ENCODE results near the gene FAM9A.

FAM9A gene

DNA sequence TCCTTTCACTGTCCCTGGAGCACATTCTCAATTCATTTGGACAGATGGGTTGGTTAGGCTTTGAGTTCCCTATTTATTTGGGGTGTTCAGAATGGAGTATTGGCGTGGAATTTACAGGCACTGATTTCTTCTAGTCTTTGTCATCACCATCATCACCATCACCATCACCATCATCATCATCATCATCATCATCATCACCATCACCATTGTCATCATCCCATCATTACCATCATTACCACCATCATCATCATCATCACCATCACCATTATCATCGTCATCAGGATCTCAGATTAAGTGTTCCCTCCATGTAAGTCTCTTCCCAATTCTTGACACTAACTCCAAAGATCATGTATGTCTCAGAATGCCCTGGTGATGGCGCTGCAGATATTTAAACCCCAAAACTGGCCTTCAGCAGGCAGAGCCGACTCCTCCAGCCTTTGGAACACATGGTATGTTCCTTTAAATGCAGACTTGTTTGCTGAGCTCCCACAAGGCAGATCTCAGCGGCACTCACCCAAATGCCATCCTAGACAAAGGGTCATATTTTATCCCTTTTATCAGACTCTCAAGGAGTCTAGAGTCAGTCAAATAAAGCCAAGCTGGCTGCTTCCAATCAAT lies 19.8 kb upstream of the FAM9A start:
- H3K4me2 ChIP-seq (ENCODE audit: low read length), result no peak overlapping the region
- no peak overlapping the region for H2AFZ ChIP-seq (ENCODE audit: low read length)
- TF ChIP-seq, protein P1, sequence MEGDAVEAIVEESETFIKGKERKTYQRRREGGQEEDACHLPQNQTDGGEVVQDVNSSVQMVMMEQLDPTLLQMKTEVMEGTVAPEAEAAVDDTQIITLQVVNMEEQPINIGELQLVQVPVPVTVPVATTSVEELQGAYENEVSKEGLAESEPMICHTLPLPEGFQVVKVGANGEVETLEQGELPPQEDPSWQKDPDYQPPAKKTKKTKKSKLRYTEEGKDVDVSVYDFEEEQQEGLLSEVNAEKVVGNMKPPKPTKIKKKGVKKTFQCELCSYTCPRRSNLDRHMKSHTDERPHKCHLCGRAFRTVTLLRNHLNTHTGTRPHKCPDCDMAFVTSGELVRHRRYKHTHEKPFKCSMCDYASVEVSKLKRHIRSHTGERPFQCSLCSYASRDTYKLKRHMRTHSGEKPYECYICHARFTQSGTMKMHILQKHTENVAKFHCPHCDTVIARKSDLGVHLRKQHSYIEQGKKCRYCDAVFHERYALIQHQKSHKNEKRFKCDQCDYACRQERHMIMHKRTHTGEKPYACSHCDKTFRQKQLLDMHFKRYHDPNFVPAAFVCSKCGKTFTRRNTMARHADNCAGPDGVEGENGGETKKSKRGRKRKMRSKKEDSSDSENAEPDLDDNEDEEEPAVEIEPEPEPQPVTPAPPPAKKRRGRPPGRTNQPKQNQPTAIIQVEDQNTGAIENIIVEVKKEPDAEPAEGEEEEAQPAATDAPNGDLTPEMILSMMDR (IDR thresholded peaks at IDR 0.05; ENCODE audit: low read length), result peak; percentile 21; the same call in 1 of the 2 replicates
- TF ChIP-seq EZH2 (IDR thresholded peaks at IDR 0.05; ENCODE audit: borderline replicate concordance, low read length), result no peak
- H3K36me3 ChIP-seq (ENCODE audit: insufficient read depth, low read length), result no peaks in the 10 kb centered on the region
- H3K9ac ChIP-seq (ENCODE audit: low read length), result no peak overlapping the region
- no peaks in the 10 kb centered on the region for H3K79me2 ChIP-seq (ENCODE audit: insufficient read depth, low read length)
- H3K9me3 ChIP-seq (ENCODE audit: low read length), result no peaks in the 10 kb centered on the region
- H3F3A ChIP-seq (ENCODE audit: insufficient read depth, low read length), result no peaks in the 10 kb centered on the region
- no peaks in the 10 kb centered on the region for H4K20me1 ChIP-seq (ENCODE audit: insufficient read depth, low read length)
- H3K4me1 ChIP-seq (ENCODE audit: insufficient read depth, low read length, severe bottlenecking), result no peaks in the 10 kb centered on the region
- no peak overlapping the region for H3K4me3 ChIP-seq (ENCODE audit: low read depth, low read length, poor library complexity, severe bottlenecking)
- H3K27me3 ChIP-seq (ENCODE audit: insufficient read depth, low read length), result no peaks in the 10 kb centered on the region
- no peaks in the 10 kb centered on the region for H3K9me2 ChIP-seq (ENCODE audit: low read depth, low read length)
- H3K27ac ChIP-seq (ENCODE audit: low read depth, low read length, poor library complexity, severe bottlenecking), result no peak overlapping the region

DNA sequence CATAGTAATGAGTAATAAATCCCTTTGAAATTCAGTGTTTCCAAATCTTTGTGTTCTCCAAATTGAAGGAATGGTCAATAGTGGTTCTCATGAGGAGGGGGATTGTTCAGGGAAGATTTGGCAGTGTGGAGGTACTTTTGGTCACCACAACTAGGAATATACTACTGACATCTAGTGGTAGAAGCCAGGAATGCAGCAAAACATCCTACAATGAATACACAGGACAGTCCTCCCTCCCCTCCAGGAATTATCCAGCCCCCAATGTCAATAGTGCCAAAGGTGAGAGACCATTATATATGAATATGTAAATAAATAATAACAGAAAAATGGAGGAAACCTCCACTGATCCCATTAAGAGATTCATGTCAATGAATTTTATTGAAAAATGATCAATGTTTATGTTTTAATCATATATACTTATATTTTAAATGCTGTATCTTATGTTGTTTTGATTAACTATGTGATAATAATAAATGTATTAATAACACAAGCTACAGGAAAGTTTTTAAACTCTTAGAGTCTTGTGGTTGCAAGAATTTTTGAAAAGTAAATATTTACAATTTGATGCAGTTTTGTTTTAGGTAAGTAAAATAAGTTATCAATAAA lies 14.4 kb upstream of the FAM9A start:
- Histone ChIP-seq H3F3A (ENCODE audit: insufficient read depth, low read length) (no peaks in the 10 kb centered on the region), H3K27ac (ENCODE audit: low read depth, low read length, poor library complexity, severe bottlenecking) (no peak overlapping the region), H3K9me2 (ENCODE audit: low read depth, low read length) (no peaks in the 10 kb centered on the region), H3K79me2 (ENCODE audit: insufficient read depth, low read length) (no peaks in the 10 kb centered on the region), H3K4me3 (ENCODE audit: low read depth, low read length, poor library complexity, severe bottlenecking) (no peak overlapping the region), H3K9ac (ENCODE audit: low read length) (no peak overlapping the region), H3K4me2 (ENCODE audit: low read length) (no peak overlapping the region), H4K20me1 (ENCODE audit: insufficient read depth, low read length) (no peaks in the 10 kb centered on the region), H2AFZ (ENCODE audit: low read length) (no peak overlapping the region), H3K36me3 (ENCODE audit: insufficient read depth, low read length) (no peaks in the 10 kb centered on the region), H3K9me3 (ENCODE audit: low read length) (no peaks in the 10 kb centered on the region), H3K27me3 (ENCODE audit: insufficient read depth, low read length) (no peaks in the 10 kb centered on the region), H3K4me1 (ENCODE audit: insufficient read depth, low read length, severe bottlenecking) (no peaks in the 10 kb centered on the region)
- no peak for TF ChIP-seq EZH2 (IDR thresholded peaks at IDR 0.05; ENCODE audit: borderline replicate concordance, low read length)
- TF ChIP-seq, protein P1 (IDR thresholded peaks at IDR 0.05; ENCODE audit: low read length), result peak; percentile 58

DNA sequence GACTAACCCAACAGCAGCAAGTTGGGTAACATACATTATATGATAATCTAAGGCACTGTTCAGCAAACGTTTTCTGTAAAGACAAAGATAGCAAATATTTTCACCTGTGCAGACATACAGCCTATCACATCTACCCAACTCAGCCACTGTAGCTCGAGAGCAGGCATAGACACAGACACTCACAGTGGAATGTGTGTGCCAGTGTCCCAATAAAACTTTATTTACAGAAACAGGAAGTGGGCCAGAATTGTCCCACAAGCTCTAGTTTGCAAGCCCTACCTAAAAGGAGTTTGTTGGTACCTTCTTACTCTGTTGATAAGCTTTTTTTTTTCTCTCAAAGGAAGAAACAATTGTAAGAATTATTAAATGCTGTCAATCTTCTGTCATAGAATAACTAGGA lies 11.9 kb upstream of the FAM9A start:
- Histone ChIP-seq H3K36me3 (ENCODE audit: insufficient read depth, low read length) (no peaks in the 10 kb centered on the region), H3K27me3 (ENCODE audit: insufficient read depth, low read length) (no peaks in the 10 kb centered on the region), H3K9me2 (ENCODE audit: low read depth, low read length) (no peaks in the 10 kb centered on the region), H3K4me2 (ENCODE audit: low read length) (no peak overlapping the region), H3K79me2 (ENCODE audit: insufficient read depth, low read length) (no peaks in the 10 kb centered on the region), H2AFZ (ENCODE audit: low read length) (no peak overlapping the region), H3K9me3 (ENCODE audit: low read length) (no peaks in the 10 kb centered on the region), H3K4me1 (ENCODE audit: insufficient read depth, low read length, severe bottlenecking) (no peaks in the 10 kb centered on the region), H3K27ac (ENCODE audit: low read depth, low read length, poor library complexity, severe bottlenecking) (no peak overlapping the region), H4K20me1 (ENCODE audit: insufficient read depth, low read length) (no peaks in the 10 kb centered on the region), H3K9ac (ENCODE audit: low read length) (no peak overlapping the region), H3F3A (ENCODE audit: insufficient read depth, low read length) (no peaks in the 10 kb centered on the region), H3K4me3 (ENCODE audit: low read depth, low read length, poor library complexity, severe bottlenecking) (no peak overlapping the region)
- TF ChIP-seq, protein P1 (IDR thresholded peaks at IDR 0.05; ENCODE audit: low read length), result no peak
- TF ChIP-seq EZH2 (IDR thresholded peaks at IDR 0.05; ENCODE audit: borderline replicate concordance, low read length), result no peak

Measured in OCI-LY1 (cell line).